ENCODE measurements around the gene CYGB. TPM values are rescaled to one million over a fixed set of nuclear protein-coding genes. Genes with fewer than 3 reads are reported as not detected.
A peak's percentile ranks its signal among the peaks of the same experiment; 100 is the strongest.

The CYGB gene
- polyA plus RNA-seq, 3 donors = not detected

DNA sequence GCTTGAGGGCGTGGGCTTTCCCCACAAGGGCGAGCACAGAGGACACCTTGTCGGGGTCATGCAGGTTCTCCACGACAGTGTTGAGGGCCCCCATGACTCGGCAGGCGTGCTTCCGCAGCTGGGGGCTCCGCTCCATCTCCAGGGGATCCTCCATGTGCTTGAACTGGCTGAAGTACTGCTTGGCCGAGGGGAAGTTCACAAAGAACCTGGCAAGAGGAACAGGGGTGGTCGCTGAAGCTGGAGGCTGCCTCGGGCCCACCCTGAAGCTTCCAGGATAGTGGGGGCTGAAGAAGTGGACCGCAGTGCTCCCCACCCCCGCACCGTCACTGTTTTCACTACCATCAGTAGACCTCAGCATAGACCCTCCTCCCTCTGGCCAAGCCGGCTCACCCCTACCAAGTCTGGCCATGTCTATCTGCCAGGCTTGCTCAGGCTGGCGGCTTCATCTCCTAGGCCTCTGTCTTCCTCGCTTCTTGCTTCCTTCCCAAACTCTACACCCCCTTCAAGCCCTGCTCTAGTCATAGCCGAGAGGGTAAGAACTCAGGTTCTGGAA lies 5.9 kb downstream of the CYGB start:
- Mint-ChIP-seq H3K4me1 (peaks cover 18% of the 10 kb centered on the region), H3K9me3 (peaks cover 0 to 2% (median 0%) of the 10 kb centered on the region in 7 donors), H3K27me3 (ENCODE audit: low read depth in 3 of 3) (peaks cover 28 to 40% (median 38%) of the 10 kb centered on the region in 3 donors), H3K27ac (no peak overlapping the region), H3K36me3 (no peaks in the 10 kb centered on the region), H3K4me3 (no peak overlapping the region)
- no peak overlapping the region for H2AFZ ChIP-seq (ENCODE audit: insufficient read depth, low read depth, low read length, poor library complexity, severe bottlenecking)
- DNase-seq = no peak
- no peaks in the 10 kb centered on the region for H4K20me1 ChIP-seq (ENCODE audit: insufficient read depth, low read length)
- intact Hi-C loops (cut with micrococcal nuclease) = no loop called here
- 84% methylated on average over 14 of the region's 18 CpGs for WGBS (ENCODE audit: insufficient coverage)
- peaks cover 0 to 4% of the 10 kb centered on the region in 2 donors for H3K9me3 ChIP-seq (replicated peaks in 1 of 2; ENCODE audit: control insufficient read depth in 1 of 2, insufficient read depth in 1 of 2, low read length in 2 of 2)
- H3K36me3 ChIP-seq (replicated peaks in 1 of 2; ENCODE audit: control insufficient read depth in 1 of 2, insufficient read depth in 2 of 2, low read length in 2 of 2) = no peaks in the 10 kb centered on the region
- H3K27ac ChIP-seq (ENCODE audit: low read depth in 1 of 2, low read length in 2 of 2) = no peak overlapping the region
- peaks cover 4 to 16% of the 10 kb centered on the region in 2 donors for H3K4me1 ChIP-seq (ENCODE audit: control insufficient read depth in 1 of 2, insufficient read depth in 2 of 2, low read length in 2 of 2)
- H3K79me2 ChIP-seq (ENCODE audit: insufficient read depth, low read length) = no peaks in the 10 kb centered on the region
- peaks cover 1 to 27% of the 10 kb centered on the region in 2 donors for H3K27me3 ChIP-seq (ENCODE audit: control insufficient read depth in 2 of 2, insufficient read depth in 2 of 2, low read length in 2 of 2)
- no peak overlapping the region for H3K4me2 ChIP-seq (replicated peaks; ENCODE audit: extremely low read depth, low read length, poor library complexity, severe bottlenecking)
- H3K4me3 ChIP-seq (replicated peaks in 1 of 3; ENCODE audit: low read depth in 2 of 3, low read length in 3 of 3) = no peak overlapping the region
- no peak overlapping the region for H3K9ac ChIP-seq (ENCODE audit: insufficient read depth, low read length, poor library complexity, severe bottlenecking)
- TF ChIP-seq, protein P1, sequence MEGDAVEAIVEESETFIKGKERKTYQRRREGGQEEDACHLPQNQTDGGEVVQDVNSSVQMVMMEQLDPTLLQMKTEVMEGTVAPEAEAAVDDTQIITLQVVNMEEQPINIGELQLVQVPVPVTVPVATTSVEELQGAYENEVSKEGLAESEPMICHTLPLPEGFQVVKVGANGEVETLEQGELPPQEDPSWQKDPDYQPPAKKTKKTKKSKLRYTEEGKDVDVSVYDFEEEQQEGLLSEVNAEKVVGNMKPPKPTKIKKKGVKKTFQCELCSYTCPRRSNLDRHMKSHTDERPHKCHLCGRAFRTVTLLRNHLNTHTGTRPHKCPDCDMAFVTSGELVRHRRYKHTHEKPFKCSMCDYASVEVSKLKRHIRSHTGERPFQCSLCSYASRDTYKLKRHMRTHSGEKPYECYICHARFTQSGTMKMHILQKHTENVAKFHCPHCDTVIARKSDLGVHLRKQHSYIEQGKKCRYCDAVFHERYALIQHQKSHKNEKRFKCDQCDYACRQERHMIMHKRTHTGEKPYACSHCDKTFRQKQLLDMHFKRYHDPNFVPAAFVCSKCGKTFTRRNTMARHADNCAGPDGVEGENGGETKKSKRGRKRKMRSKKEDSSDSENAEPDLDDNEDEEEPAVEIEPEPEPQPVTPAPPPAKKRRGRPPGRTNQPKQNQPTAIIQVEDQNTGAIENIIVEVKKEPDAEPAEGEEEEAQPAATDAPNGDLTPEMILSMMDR (IDR thresholded peaks at IDR 0.05) = no peak

DNA sequence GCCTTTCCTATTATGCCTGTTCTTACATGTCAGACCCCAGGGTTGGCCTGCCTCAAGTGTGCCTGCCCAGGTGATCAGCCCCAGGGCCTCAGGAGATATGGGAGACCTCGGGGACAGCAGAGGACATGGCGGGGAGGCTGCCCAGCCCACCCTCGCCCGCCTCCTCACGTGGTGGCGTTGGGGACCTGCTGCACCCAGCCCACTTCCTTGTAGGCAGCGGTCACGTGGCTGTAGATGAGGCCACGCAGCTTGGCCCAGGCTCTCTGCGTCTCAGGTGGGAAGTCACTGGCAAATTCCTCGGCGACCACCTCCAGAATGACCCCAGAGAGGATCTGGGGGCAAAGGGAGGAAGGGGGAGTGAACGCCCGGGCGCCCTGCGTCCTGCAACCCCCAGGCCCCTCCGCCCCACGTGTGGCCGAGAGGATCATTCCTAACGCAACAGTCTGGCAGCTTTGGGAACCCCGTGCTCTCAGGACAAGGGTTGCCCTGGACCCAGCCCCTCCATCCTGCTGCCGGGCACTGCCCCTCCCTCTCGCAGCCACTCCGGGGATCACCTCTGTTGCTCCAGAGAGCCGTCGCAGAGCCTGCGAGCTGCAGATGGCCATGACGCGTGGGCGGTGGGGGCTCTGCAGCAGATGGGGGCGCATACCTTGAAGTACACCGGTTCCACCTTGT lies 6.6 kb downstream of the CYGB start:
- Histone ChIP-seq H3K36me3 (replicated peaks in 1 of 2; ENCODE audit: control insufficient read depth in 1 of 2, insufficient read depth in 2 of 2, low read length in 2 of 2) (no peaks in the 10 kb centered on the region), H4K20me1 (ENCODE audit: insufficient read depth, low read length) (no peaks in the 10 kb centered on the region), H3K9me3 (replicated peaks in 1 of 2; ENCODE audit: control insufficient read depth in 1 of 2, insufficient read depth in 1 of 2, low read length in 2 of 2) (no peaks in the 10 kb centered on the region), H3K4me1 (ENCODE audit: control insufficient read depth in 1 of 2, insufficient read depth in 2 of 2, low read length in 2 of 2) (peaks cover 4 to 16% of the 10 kb centered on the region in 2 donors), H3K79me2 (ENCODE audit: insufficient read depth, low read length) (no peaks in the 10 kb centered on the region), H3K27ac (ENCODE audit: low read depth in 1 of 2, low read length in 2 of 2) (no peak overlapping the region), H3K9ac (ENCODE audit: insufficient read depth, low read length, poor library complexity, severe bottlenecking) (no peak overlapping the region), H3K4me3 (replicated peaks in 1 of 3; ENCODE audit: low read depth in 2 of 3, low read length in 3 of 3) (no peak overlapping the region), H2AFZ (ENCODE audit: insufficient read depth, low read depth, low read length, poor library complexity, severe bottlenecking) (peak overlapping the region; percentile 31), H3K4me2 (replicated peaks; ENCODE audit: extremely low read depth, low read length, poor library complexity, severe bottlenecking) (no peak overlapping the region), H3K27me3 (ENCODE audit: control insufficient read depth in 2 of 2, insufficient read depth in 2 of 2, low read length in 2 of 2) (peaks cover 0 to 23% of the 10 kb centered on the region in 2 donors)
- Mint-ChIP-seq H3K9me3 (peaks cover 0 to 3% (median 0%) of the 10 kb centered on the region in 7 donors), H3K4me3 (no peak overlapping the region), H3K27me3 (ENCODE audit: low read depth in 3 of 3) (peaks cover 23 to 37% (median 32%) of the 10 kb centered on the region in 3 donors), H3K4me1 (peaks cover 18% of the 10 kb centered on the region), H3K27ac (no peak overlapping the region), H3K36me3 (no peaks in the 10 kb centered on the region)
- TF ChIP-seq, protein P1 (IDR thresholded peaks at IDR 0.05) = no peak
- WGBS (ENCODE audit: insufficient coverage) = 85% methylated on average over 29 of the region's 32 CpGs
- no peak for DNase-seq
- intact Hi-C loops (cut with micrococcal nuclease) = no loop called here
